Subcutaneous abdominal adipose tissue (tissue), 5 donors: ENCODE measurements around the gene UNC79.

Experiments
- H3K27ac ChIP-seq: one replicate; pipeline ENCODE4 v1.7.0; 2013; ENCODE audit warnings: low read depth, mild to moderate bottlenecking, inconsistent platforms, low read length, moderate library complexity
- H3K27me3 ChIP-seq, 5 donors: one replicate each; pipeline ENCODE4 v1.7.0; 2013; ENCODE audit warnings: low read length in 5 of 5, inconsistent platforms in 1 of 5; ENCODE audit not compliant: control insufficient read depth in 5 of 5, insufficient read depth in 4 of 5
- H3K36me3 ChIP-seq, 5 donors: one replicate each; pipeline ENCODE4 v1.7.0; 2013; ENCODE audit warnings: low read length in 5 of 5; ENCODE audit not compliant: control insufficient read depth in 5 of 5, insufficient read depth in 5 of 5
- H3K4me1 ChIP-seq, 5 donors: one replicate each; pipeline ENCODE4 v1.7.0; 2013; ENCODE audit warnings: low read length in 5 of 5, mild to moderate bottlenecking in 3 of 5, moderate library complexity in 1 of 5; ENCODE audit not compliant: control insufficient read depth in 5 of 5, insufficient read depth in 5 of 5
- H3K4me3 ChIP-seq, 5 donors: one replicate each; pipeline ENCODE4 v1.7.0; 2013; ENCODE audit warnings: low read length in 5 of 5, low read depth in 1 of 5
- H3K9ac ChIP-seq, 5 donors: one replicate each; pipeline ENCODE4 v1.7.0; 2013; ENCODE audit warnings: low read length in 5 of 5, mild to moderate bottlenecking in 4 of 5, moderate library complexity in 3 of 5
- H3K9me3 ChIP-seq, 5 donors: one replicate each; pipeline ENCODE4 v1.7.0; 2013; ENCODE audit warnings: low read length in 5 of 5; ENCODE audit not compliant: control insufficient read depth in 5 of 5
- donor health status: healthy.
- donor health status: healthy.
- donor health status: healthy.
- donor health status: healthy.
- donor health status: healthy.

The UNC79 gene

DNA sequence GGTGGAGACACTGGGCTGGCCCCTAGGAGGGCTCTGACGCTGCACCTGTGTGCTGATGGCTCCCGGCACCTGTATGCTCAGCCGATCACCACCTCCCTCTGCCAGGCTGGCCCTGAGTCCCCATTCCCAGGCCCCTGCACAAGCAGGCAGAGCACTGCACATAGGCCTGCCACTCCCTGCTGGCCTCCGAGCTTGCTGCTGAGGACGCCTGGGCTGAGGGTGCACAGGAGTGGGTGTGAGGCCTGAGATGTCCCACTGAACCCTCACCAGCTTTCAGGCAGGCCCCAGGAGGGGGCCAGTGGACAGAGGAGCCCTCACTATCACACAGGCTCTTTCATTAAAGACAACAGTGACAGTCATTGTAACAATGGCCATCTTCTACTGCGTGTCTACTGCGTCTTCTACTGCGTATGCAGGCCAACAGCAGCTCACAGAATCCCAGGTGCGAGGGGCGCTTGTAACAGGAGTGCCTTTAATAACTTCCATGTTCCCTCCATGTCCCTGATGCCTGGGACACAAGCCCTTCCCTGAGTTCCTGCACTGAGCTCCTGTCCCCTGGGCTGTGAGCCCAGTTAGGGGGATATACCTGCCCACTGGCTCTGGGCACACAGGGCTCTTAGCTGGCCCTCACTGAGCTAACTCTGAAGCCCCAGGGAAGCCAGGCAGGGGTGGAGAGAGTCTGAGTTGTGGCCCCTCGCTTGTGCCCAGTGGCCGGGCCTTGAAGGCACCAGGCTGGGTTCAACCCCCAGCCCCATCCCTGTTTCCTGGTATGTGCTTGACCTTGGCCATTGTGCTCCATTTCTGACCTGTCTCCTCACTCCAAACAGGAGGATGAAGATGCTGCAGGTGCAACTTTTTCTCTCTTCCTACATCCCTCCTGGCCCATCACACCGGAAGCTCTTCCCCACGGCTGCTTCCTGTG lies 286.3 kb downstream of the UNC79 start:
- H3K9me3 ChIP-seq, result no peaks in the 10 kb centered on the region
- H3K9ac ChIP-seq, result no peak overlapping the region
- H3K36me3 ChIP-seq, result peaks cover 0 to 3% (median 0%) of the 10 kb centered on the region in 5 donors
- no peak overlapping the region for H3K27ac ChIP-seq
- H3K4me3 ChIP-seq, result no peak overlapping the region
- peaks cover 0 to 28% (median 26%) of the 10 kb centered on the region in 5 donors for H3K27me3 ChIP-seq
- H3K4me1 ChIP-seq, result no peaks in the 10 kb centered on the region

DNA sequence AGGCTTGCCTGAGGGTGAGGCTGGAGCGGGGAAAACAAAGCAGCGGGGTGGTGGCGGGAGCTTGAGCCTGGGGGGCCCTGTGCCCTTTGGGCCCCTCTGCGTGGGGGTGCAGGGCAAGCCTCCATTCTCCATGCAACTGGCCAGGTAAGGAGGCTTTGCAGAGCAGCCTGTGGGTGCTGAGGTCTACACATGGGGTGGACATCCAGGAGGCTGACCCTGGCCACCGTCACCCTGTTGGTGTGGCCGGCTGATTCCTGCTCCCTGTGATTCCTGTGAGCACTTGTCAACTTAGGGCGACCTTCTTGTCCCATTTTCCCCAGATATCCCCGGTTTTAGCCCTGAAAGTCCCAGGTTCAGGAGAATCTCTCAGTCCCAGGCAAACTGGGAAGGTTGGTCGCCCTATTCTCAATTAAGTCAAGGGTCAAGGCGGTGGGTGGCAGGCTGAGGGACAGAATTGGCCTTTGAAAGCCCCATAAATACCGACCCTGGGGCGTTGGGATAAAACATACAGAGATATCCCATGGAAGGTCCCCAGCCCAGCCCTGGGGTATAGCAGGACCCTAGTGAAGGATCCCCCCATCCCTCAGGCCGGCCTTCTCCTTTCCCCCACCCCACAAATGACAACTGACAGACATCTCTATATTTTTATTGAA lies 287.1 kb downstream of the UNC79 start:
- H3K9me3 ChIP-seq, result no peaks in the 10 kb centered on the region
- no peaks in the 10 kb centered on the region for H3K4me1 ChIP-seq
- H3K27ac ChIP-seq, result no peak overlapping the region
- H3K4me3 ChIP-seq, result no peak overlapping the region
- peaks cover 0 to 3% (median 0%) of the 10 kb centered on the region in 5 donors for H3K36me3 ChIP-seq
- H3K9ac ChIP-seq, result no peak overlapping the region
- peaks cover 0 to 28% (median 23%) of the 10 kb centered on the region in 5 donors for H3K27me3 ChIP-seq

DNA sequence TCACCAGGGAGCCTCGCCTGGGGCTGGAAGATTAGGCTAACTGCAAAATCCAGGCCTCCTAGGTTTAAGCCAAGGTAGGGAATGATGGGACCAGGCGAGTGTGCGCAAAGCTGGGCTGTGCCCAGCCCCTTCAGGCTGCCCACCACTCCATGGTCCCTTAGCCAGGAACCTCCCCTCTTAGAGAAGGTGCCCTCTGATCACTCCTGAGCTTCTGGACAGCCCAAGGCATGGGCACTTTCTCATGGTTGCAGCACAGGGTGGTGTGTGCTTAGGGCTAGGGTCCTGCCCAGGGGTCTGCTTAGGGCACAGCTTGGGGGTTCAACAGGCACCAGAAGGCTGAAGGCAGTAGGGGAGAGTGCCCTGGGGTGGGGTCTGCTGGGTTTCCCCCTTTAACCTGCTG lies 288.5 kb downstream of the UNC79 start:
- H3K4me1 ChIP-seq, result no peaks in the 10 kb centered on the region
- peaks cover 0 to 3% (median 0%) of the 10 kb centered on the region in 5 donors for H3K36me3 ChIP-seq
- peaks cover 0 to 22% (median 16%) of the 10 kb centered on the region in 5 donors for H3K27me3 ChIP-seq
- no peak overlapping the region for H3K4me3 ChIP-seq
- no peaks in the 10 kb centered on the region for H3K9me3 ChIP-seq
- no peak overlapping the region for H3K27ac ChIP-seq
- H3K9ac ChIP-seq, result no peak overlapping the region

DNA sequence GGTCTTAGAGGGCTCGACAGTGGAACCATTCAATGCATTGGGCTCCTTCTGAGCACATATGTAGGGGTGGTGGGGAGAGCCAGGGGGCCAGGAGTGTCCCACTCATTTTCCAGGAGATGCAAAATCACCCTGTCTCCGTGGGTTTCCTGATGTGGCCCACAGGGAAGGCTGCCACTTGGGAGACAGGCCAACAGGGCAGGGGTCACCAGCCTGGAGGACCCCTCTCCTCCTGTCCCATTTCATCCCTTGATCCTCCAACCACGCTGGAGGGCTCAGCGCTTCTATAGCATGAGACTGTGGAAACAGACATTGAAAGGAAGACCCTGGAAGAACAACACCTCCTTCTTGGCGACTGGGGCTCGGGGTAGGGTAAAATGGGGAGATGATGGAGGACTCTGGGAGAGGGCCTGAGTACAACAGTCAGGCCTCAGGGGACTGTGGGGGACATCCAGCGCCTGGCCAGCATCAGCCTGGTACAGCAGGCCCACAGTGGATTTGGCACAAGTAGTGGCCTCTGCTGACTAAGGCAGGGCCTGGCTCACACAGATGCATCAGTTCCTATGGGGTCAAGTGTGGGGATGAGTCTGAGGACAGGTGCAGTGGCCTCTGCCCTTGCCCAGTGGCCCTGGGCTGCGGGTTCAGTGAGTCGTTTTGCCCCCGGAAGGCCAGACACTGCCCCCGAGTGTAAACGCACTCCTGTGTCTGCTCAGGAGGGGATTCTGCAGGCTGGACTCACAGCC lies 289.5 kb downstream of the UNC79 start:
- H3K27ac ChIP-seq, result no peak overlapping the region
- no peak overlapping the region for H3K9ac ChIP-seq

DNA sequence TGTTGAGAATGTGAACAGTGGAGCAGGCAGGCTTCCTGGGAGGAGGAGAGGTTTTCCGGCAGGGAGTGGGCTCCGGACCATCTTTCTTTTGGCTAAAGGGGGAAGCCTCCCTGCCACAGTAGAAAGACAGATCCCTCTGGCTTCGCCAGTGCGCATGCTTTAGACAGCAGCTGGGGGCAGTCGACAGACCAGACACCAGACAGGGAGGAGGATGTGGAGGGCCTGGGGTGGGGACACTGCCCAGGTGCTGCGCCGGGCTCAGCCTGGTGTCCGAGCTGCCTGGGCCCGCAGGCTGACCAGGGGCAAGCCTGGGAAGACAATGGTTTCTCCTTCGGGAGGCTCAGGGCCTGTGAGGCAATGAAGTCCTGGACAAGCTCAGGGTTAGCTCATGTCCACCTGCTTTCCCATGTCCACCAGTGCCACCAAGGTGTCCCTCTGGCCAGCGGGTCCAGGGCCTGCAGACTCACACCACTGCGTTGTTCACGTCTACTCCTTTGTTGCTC lies 290.3 kb downstream of the UNC79 start:
- Histone ChIP-seq H3K9me3 (no peaks in the 10 kb centered on the region), H3K4me1 (no peaks in the 10 kb centered on the region), H3K4me3 (no peak overlapping the region), H3K27ac (no peak overlapping the region), H3K9ac (no peak overlapping the region), H3K27me3 (peaks cover 0 to 13% (median 9%) of the 10 kb centered on the region in 5 donors), H3K36me3 (peaks cover 0 to 3% (median 0%) of the 10 kb centered on the region in 5 donors)

More for the DNA sequence above, 289.5 kb downstream of the UNC79 start:
- Histone ChIP-seq H3K4me1 (no peaks in the 10 kb centered on the region), H3K36me3 (peaks cover 0 to 3% (median 0%) of the 10 kb centered on the region in 5 donors), H3K9me3 (no peaks in the 10 kb centered on the region), H3K27me3 (peaks cover 0 to 18% (median 10%) of the 10 kb centered on the region in 5 donors), H3K4me3 (no peak overlapping the region)

DNA sequence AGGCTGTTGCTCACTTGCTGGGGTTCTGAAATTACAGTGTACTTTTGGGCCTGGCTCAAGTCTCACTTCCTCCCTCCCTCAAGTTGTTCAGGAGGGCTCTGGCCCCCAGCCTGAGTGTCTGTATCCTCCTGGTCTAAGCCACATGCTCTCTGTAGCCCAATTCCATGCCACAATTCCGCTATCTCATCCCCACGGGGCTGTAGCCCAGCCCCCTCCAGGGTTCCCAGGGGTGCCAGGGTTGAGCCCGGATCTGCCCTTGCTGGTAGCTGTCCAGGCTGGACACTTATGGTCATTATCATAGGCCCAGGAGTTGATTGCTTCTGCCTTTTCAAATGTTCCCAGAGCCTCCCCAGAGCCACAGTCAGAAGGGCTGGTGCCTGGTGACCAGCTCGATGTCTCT lies 292.3 kb downstream of the UNC79 start:
- Histone ChIP-seq H3K4me3 (no peak overlapping the region), H3K27ac (no peak overlapping the region), H3K9ac (no peak overlapping the region), H3K27me3 (peaks cover 0 to 4% (median 0%) of the 10 kb centered on the region in 5 donors), H3K36me3 (peaks cover 0 to 3% (median 0%) of the 10 kb centered on the region in 5 donors), H3K9me3 (no peaks in the 10 kb centered on the region), H3K4me1 (no peaks in the 10 kb centered on the region)

DNA sequence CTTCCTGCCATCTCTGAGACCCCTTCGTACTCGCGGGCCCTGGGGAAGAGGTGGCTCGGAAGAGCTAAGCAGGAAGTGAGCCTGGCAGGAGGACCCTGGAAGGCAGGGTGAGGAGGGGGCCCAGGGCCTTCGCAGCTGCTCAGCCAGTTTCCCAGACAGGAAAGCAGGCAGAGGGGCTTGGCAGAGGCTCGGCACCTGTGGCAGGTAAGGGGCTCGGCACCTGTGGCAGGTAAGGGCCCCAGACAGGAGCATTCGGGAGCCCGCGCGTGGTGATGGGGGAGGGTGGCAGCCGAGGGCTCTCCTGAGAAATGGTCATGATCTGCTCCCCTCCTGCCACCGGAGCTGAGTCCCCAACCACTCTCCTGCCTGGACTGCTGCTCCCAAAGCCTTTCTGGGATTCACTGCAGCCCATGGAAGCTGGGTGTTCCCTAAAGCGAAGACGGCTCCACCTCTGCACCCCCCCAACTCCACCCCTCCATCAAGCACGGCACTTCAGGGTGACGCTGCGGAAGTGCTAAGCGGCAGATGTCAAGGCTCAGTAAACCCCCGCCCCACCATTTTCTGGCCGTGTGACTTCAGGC lies 294.4 kb downstream of the UNC79 start:
- Histone ChIP-seq H3K9me3 (no peaks in the 10 kb centered on the region), H3K36me3 (peaks cover 0 to 3% (median 0%) of the 10 kb centered on the region in 5 donors)

DNA sequence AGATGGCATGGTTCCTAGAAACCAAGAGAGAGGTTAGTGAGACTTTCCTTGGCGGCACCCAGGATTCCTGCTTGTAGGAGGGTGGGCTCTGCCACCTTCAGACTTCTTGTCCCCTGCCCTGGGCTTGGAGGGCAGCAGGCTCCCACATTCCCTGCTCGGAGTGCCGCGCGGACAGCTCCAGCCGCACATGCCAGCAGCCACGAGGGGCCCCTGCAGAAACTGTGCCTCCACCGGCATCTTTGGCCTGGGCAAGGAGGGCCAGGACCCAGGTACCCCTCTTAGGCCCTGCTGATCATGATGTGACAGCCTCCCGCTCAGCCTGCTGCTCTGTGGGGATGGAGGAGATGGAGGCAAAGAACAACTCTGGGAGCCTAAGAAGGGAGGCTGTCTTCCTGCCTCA lies 295.3 kb downstream of the UNC79 start:
- H3K27ac ChIP-seq, result no peak overlapping the region
- peaks cover 0 to 3% (median 0%) of the 10 kb centered on the region in 5 donors for H3K36me3 ChIP-seq
- H3K27me3 ChIP-seq, result no peaks in the 10 kb centered on the region
- no peaks in the 10 kb centered on the region for H3K4me1 ChIP-seq
- no peak overlapping the region for H3K4me3 ChIP-seq
- no peak overlapping the region for H3K9ac ChIP-seq
- no peaks in the 10 kb centered on the region for H3K9me3 ChIP-seq

More for the DNA sequence above, 294.4 kb downstream of the UNC79 start:
- H3K4me1 ChIP-seq, result no peaks in the 10 kb centered on the region
- no peak overlapping the region for H3K4me3 ChIP-seq
- H3K9ac ChIP-seq, result no peak overlapping the region
- H3K27ac ChIP-seq, result no peak overlapping the region
- H3K27me3 ChIP-seq, result no peaks in the 10 kb centered on the region

DNA sequence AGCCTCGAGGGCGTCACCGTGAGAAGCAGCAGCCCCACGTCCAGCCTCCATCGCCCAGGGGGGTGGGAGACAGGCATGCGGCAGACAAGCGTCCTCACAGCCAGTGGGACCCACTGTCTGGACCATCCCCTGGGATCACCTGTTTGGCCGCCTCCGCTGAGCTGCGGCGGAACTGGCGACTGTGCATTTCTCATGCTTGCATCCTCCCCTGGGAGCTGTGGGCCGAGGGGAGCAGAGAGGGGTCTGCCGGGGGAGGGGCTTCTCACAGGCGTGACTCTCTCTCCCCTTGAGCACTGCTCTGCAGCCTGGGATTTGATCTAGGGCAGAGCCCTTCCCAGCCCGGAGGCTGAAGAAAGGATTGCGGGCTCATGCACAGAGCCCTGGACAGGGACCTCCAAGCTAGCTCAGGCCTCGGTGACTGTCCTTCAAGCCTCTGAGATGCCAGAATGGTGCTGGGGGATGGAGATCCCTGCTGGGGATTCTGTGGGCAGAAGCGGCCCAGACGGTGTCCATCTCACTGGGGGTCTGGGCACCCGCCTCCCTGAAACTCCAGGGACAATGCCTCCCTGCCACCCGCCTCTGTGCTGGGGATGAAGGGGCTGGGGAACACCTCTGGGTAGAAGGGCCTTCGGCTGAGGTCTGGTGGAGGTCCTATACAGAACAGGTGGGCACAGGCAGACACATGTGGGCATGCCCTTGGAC lies 296.5 kb downstream of the UNC79 start:
- Histone ChIP-seq H3K27ac (no peak overlapping the region), H3K36me3 (no peaks in the 10 kb centered on the region), H3K9me3 (no peaks in the 10 kb centered on the region), H3K4me1 (no peaks in the 10 kb centered on the region), H3K27me3 (peaks cover 0 to under 1% (median 0%) of the 10 kb centered on the region in 5 donors), H3K9ac (no peak overlapping the region), H3K4me3 (no peak overlapping the region)
